Naive thymus-derived CD4-positive, alpha-beta T cell (primary cell): ENCODE results near the gene FNIP1. TPM values are rescaled to one million over a fixed set of nuclear protein-coding genes. Genes with fewer than 3 reads are reported as not detected.
"Not testable (repeated sequence)": the region's sequence is repeated elsewhere in the genome, so short reads cannot be mapped to it uniquely, and the experiment has no call there.

ENCODE experiments used
- ATAC-seq: fragments of 150-1000 bp; cut with Tn5 transposase; 2 replicates; pipeline ENCODE4 v1.10.0; 2021; ENCODE audit warnings: mild to moderate bottlenecking, moderate library complexity
- CTCF ChIA-PET: fragments of 350-600 bp; sonication (Branson Sonifier 250); formaldehyde crosslinking; loops from one replicate; lab custom pipeline; 2021; ENCODE audit warnings: antibody characterized with exemption; lab: Charles Lee
- POLR2A ChIA-PET: fragments of 350-600 bp; sonication (Branson Sonifier 250); formaldehyde crosslinking; loops from one replicate; lab custom pipeline; 2021; ENCODE audit warnings: antibody characterized with exemption, inconsistent platforms; lab: Charles Lee
- DNase-seq, 9 donors: peaks; one replicate each; pipeline versions ENCODE4 v3.0.0 to v3.0.0-alpha.2; 2020 to 2022; ENCODE audit warnings: mixed read lengths in 1 of 9
- H3K27ac ChIP-seq: one replicate; pipeline ENCODE4 v1.7.0; 2013; ENCODE audit warnings: mild to moderate bottlenecking, low read depth, low read length, moderate library complexity
- H3K27me3 ChIP-seq, 2 donors: one replicate each; pipeline ENCODE4 v1.7.0; 2013; ENCODE audit warnings: low read length in 2 of 2, mild to moderate bottlenecking in 2 of 2, moderate library complexity in 2 of 2; ENCODE audit not compliant: control insufficient read depth in 2 of 2, insufficient read depth in 2 of 2
- H3K36me3 ChIP-seq, 3 experiments: 1 replicate in 2 of 3; 2 replicates in 1 of 3; pipeline ENCODE4 v1.7.0; 2013; ENCODE audit warnings: low read length in 3 of 3, mild to moderate bottlenecking in 3 of 3, moderate library complexity in 1 of 3; ENCODE audit not compliant: insufficient read depth in 3 of 3, control insufficient read depth in 2 of 3
- H3K4me1 ChIP-seq, 2 donors: one replicate each; pipeline ENCODE4 v1.7.0; 2013; ENCODE audit warnings: low read length in 2 of 2, mild to moderate bottlenecking in 2 of 2, moderate library complexity in 1 of 2; ENCODE audit not compliant: control insufficient read depth in 2 of 2, insufficient read depth in 2 of 2
- H3K4me3 ChIP-seq: 2 replicates; pipeline ENCODE4 v1.7.0; 2013; ENCODE audit warnings: mild to moderate bottlenecking, low read length
- H3K9me3 ChIP-seq, 3 experiments: 1 replicate in 2 of 3; 2 replicates in 1 of 3; pipeline ENCODE4 v1.7.0; 2013; ENCODE audit warnings: low read length in 3 of 3; ENCODE audit not compliant: control insufficient read depth in 2 of 3
- H3K27ac Mint-ChIP-seq, 9 donors: one replicate each; pipeline ENCODE4 v1.8.0; 2020 to 2022; ENCODE audit warnings: mixed read lengths in 9 of 9, mild to moderate bottlenecking in 8 of 9, moderate library complexity in 5 of 9, inconsistent platforms in 2 of 9
- H3K27me3 Mint-ChIP-seq, 5 donors: one replicate each; pipeline ENCODE4 v1.8.0; 2021 to 2022; ENCODE audit warnings: mixed read lengths in 5 of 5, mild to moderate bottlenecking in 1 of 5
- H3K36me3 Mint-ChIP-seq, 5 donors: one replicate each; pipeline ENCODE4 v1.8.0; 2020 to 2022; ENCODE audit warnings: mixed read lengths in 5 of 5, mild to moderate bottlenecking in 3 of 5, inconsistent platforms in 1 of 5
- H3K4me1 Mint-ChIP-seq, 7 donors: one replicate each; pipeline ENCODE4 v1.8.0; 2020 to 2022; ENCODE audit warnings: mixed read lengths in 7 of 7, mild to moderate bottlenecking in 3 of 7, inconsistent platforms in 1 of 7
- H3K4me3 Mint-ChIP-seq, 10 donors: one replicate each; pipeline ENCODE4 v1.8.0; 2020 to 2022; ENCODE audit warnings: mild to moderate bottlenecking in 10 of 10, mixed read lengths in 10 of 10, moderate library complexity in 6 of 10, inconsistent platforms in 2 of 10
- H3K9me3 Mint-ChIP-seq, 11 donors: one replicate each; pipeline ENCODE4 v1.8.0; 2020 to 2022; ENCODE audit warnings: mixed read lengths in 11 of 11, mild to moderate bottlenecking in 4 of 11, inconsistent platforms in 1 of 11, moderate library complexity in 1 of 11
- intact Hi-C, 2 donors: fragments of 100-400 bp; cut with micrococcal nuclease; formaldehyde crosslinking; loops; one replicate each; pipeline ENCODE4 v1.15.1; 2023
- polyA plus RNA-seq, 2 donors: library from polyadenylated mRNA; unstranded; fragments of 300-500 nt; fragmentation: Illumina TruSeq; gene quantifications; one replicate each; pipeline ENCODE4 v1.2.3, GENCODE V29; 2021
- total RNA-seq, 6 experiments: library from RNA in 5 of 6; stranded (reverse) in 5 of 6; gene quantifications; 1 replicate in 5 of 6; 2 replicates in 1 of 6; pipeline ENCODE4 v1.2.3 and lab custom pipeline; 2021 to 2026

Gene FNIP1
- total and polyA plus RNA-seq, 7 experiments from 2014 or later: 8.8 to 48.5 (median 30.6) TPM

GRCh38 chr5:131782717-131783116 is 14.1 kb downstream of the FNIP1 start:
- intact Hi-C loops: no loop called here
- H3K4me3 Mint-ChIP-seq: no peak overlapping the region
- peaks cover 28 to 63% (median 56%) of the 10 kb centered on the region in 7 donors for H3K4me1 Mint-ChIP-seq
- no peak overlapping the region for H3K27ac Mint-ChIP-seq
- H3K27ac ChIP-seq: no peak overlapping the region
- no peak overlapping the region for H3K4me3 ChIP-seq
- H3K27me3 Mint-ChIP-seq: no peaks in the 10 kb centered on the region
- H3K36me3 Mint-ChIP-seq: peaks cover 1 to 30% (median 13%) of the 10 kb centered on the region in 5 donors
- ChIA-PET CTCF (interaction anchor here (1.2 kb wide), 1 partner anchor 194 kb away, joined by 3 read pairs; no protein-coding TSS in a partner anchor), POLR2A (interaction anchor here (0.7 kb wide), 1 partner anchor 88 kb away, joined by 3 read pairs; no protein-coding TSS in a partner anchor)
- H3K4me1 ChIP-seq: peaks cover 0 to 7% of the 10 kb centered on the region in 2 donors
- DNase-seq: no peak
- no peak for ATAC-seq
- H3K27me3 ChIP-seq: no peaks in the 10 kb centered on the region
- peaks cover 0 to 2% (median 0%) of the 10 kb centered on the region in 11 donors for H3K9me3 Mint-ChIP-seq
- H3K36me3 ChIP-seq: no peaks in the 10 kb centered on the region
- H3K9me3 ChIP-seq: no peaks in the 10 kb centered on the region

- DNase-seq, intact Hi-C loops, ATAC-seq, POLR2A ChIA-PET, H3K27me3 Mint-ChIP-seq, H3K27ac ChIP-seq, H3K4me3 Mint-ChIP-seq, H3K27me3 ChIP-seq, CTCF ChIA-PET, H3K36me3 ChIP-seq, H3K9me3 ChIP-seq, H3K9me3 Mint-ChIP-seq, H3K4me1 ChIP-seq, H3K4me3 ChIP-seq: not testable (repeated sequence)
- H3K27ac Mint-ChIP-seq: peak overlapping the region in 1 of 9 donors; percentile 37
- H3K4me1 Mint-ChIP-seq: peaks cover 16 to 54% (median 49%) of the 10 kb centered on the region in 7 donors
- H3K36me3 Mint-ChIP-seq: peaks cover 0 to 27% (median 13%) of the 10 kb centered on the region in 5 donors
Observed at GRCh38 chr5:131778141-131778540, 18.7 kb downstream of the FNIP1 start.

GRCh38 chr5:131776450-131776849 is 20.4 kb downstream of the FNIP1 start:
- Histone ChIP-seq H3K4me3 (no peak overlapping the region), H3K4me1 (peaks cover 0 to 7% of the 10 kb centered on the region in 2 donors), H3K27ac (no peak overlapping the region), H3K36me3 (no peaks in the 10 kb centered on the region), H3K9me3 (no peaks in the 10 kb centered on the region), H3K27me3 (no peaks in the 10 kb centered on the region)
- no peak for ATAC-seq
- no peak overlapping the region for H3K4me3 Mint-ChIP-seq
- H3K36me3 Mint-ChIP-seq: peaks cover 0 to 13% (median 9%) of the 10 kb centered on the region in 5 donors
- no peak overlapping the region for H3K27ac Mint-ChIP-seq
- ChIA-PET CTCF (no interaction called here), POLR2A (interaction anchor here (0.5 kb wide), 1 partner anchor 233 kb away, joined by 3 read pairs; no protein-coding TSS in a partner anchor)
- no peak for DNase-seq
- peaks cover 0 to 2% (median 0%) of the 10 kb centered on the region in 11 donors for H3K9me3 Mint-ChIP-seq
- H3K4me1 Mint-ChIP-seq: peaks cover 13 to 38% (median 36%) of the 10 kb centered on the region in 7 donors
- no peaks in the 10 kb centered on the region for H3K27me3 Mint-ChIP-seq
- intact Hi-C loops: no loop called here

GRCh38 chr5:131774652-131775367 is 22.0 kb downstream of the FNIP1 start:
- peaks cover 0 to 5% (median 0%) of the 10 kb centered on the region in 5 donors for H3K36me3 Mint-ChIP-seq
- H3K4me1 ChIP-seq: peaks cover 0 to 7% of the 10 kb centered on the region in 2 donors
- no peak overlapping the region for H3K4me3 Mint-ChIP-seq
- ChIA-PET CTCF (interaction anchor here (0.7 kb wide), 1 partner anchor 47 kb away, joined by 3 read pairs; no protein-coding TSS in a partner anchor), POLR2A (no interaction called here)
- no peak overlapping the region for H3K27ac ChIP-seq
- no peak overlapping the region for H3K27ac Mint-ChIP-seq
- H3K9me3 Mint-ChIP-seq: no peaks in the 10 kb centered on the region
- DNase-seq (no peak), ATAC-seq (no peak)
- no peaks in the 10 kb centered on the region for H3K9me3 ChIP-seq
- H3K4me3 ChIP-seq: no peak overlapping the region
- H3K4me1 Mint-ChIP-seq: peaks cover 6 to 26% (median 24%) of the 10 kb centered on the region in 7 donors
- no peaks in the 10 kb centered on the region for H3K36me3 ChIP-seq
- no peaks in the 10 kb centered on the region for H3K27me3 Mint-ChIP-seq
- intact Hi-C loops: no loop called here
- H3K27me3 ChIP-seq: no peaks in the 10 kb centered on the region

- Histone ChIP-seq H3K27ac (no peak overlapping the region), H3K9me3 (no peaks in the 10 kb centered on the region), H3K4me1 (peaks cover 0 to 7% of the 10 kb centered on the region in 2 donors), H3K4me3 (no peak overlapping the region), H3K27me3 (no peaks in the 10 kb centered on the region), H3K36me3 (no peaks in the 10 kb centered on the region)
- intact Hi-C loops: no loop called here
- H3K4me3 Mint-ChIP-seq: peak overlapping the region in 1 of 10 donors; percentile 12
- DNase-seq (no peak), ATAC-seq (no peak)
- peaks cover 0 to 2% (median 0%) of the 10 kb centered on the region in 11 donors for H3K9me3 Mint-ChIP-seq
- no peak overlapping the region for H3K27ac Mint-ChIP-seq
- peaks cover 9 to 31% (median 26%) of the 10 kb centered on the region in 7 donors for H3K4me1 Mint-ChIP-seq
- ChIA-PET POLR2A (no interaction called here), CTCF (no interaction called here)
- no peaks in the 10 kb centered on the region for H3K27me3 Mint-ChIP-seq
- peaks cover 0 to 5% (median 4%) of the 10 kb centered on the region in 5 donors for H3K36me3 Mint-ChIP-seq
Observed at GRCh38 chr5:131773805-131774204, 23.0 kb downstream of the FNIP1 start.

GRCh38 chr5:131771692-131772091 is 25.1 kb downstream of the FNIP1 start:
- H3K4me1 ChIP-seq: peaks cover 0 to 7% of the 10 kb centered on the region in 2 donors
- no peak for ATAC-seq
- Mint-ChIP-seq H3K27me3 (no peaks in the 10 kb centered on the region), H3K27ac (no peak overlapping the region), H3K4me3 (no peak overlapping the region), H3K9me3 (peaks cover 0 to 6% (median 2%) of the 10 kb centered on the region in 11 donors), H3K36me3 (peaks cover 3 to 12% (median 4%) of the 10 kb centered on the region in 5 donors), H3K4me1 (peaks cover 7 to 27% (median 20%) of the 10 kb centered on the region in 7 donors)
- no peaks in the 10 kb centered on the region for H3K27me3 ChIP-seq
- H3K27ac ChIP-seq: no peak overlapping the region
- ChIA-PET CTCF (no interaction called here), POLR2A (no interaction called here)
- no peaks in the 10 kb centered on the region for H3K9me3 ChIP-seq
- H3K4me3 ChIP-seq: no peak overlapping the region
- no peaks in the 10 kb centered on the region for H3K36me3 ChIP-seq
- DNase-seq: no peak
- intact Hi-C loops: loop anchor here in 1 of 2 donors (2.0 kb wide), 1 partner anchor 15 kb away; no protein-coding TSS in a partner anchor
